Esophagus mucosa (tissue), 1 donor: ENCODE measurements around the gene TANGO2. TPM values are rescaled to one million over a fixed set of nuclear protein-coding genes. Genes with fewer than 3 reads are reported as not detected.

Experiments
- ATAC-seq: fragments of 200-7000 bp; cut with Tn5 transposase; one replicate; pipeline ENCODE4 v1.9.1; 2020
- total RNA-seq: library from RNA; stranded (reverse); gene quantifications from one replicate; pipeline ENCODE4 v1.2.4, GENCODE V29; 2023
- donor health status: DM: yes; HTN: yes; CAD: no.

The TANGO2 gene
- total RNA-seq, 1 donor from 2014 or later: 10.6 TPM

GRCh38 chr22:19984201-19984753 lies 36.6 kb upstream of the TANGO2 start:
- peak; percentile 78 for ATAC-seq

- no peak for ATAC-seq
Measured at GRCh38 chr22:19984851-19985811, 35.8 kb upstream of the TANGO2 start.

GRCh38 chr22:19986011-19986409 lies 34.9 kb upstream of the TANGO2 start:
- ATAC-seq: no peak

- ATAC-seq: peak; percentile 68
Measured at GRCh38 chr22:19986410-19987341, 34.2 kb upstream of the TANGO2 start.

GRCh38 chr22:19987394-19988306 lies 33.3 kb upstream of the TANGO2 start:
- no peak for ATAC-seq

- no peak for ATAC-seq
Measured at GRCh38 chr22:19988331-19988808, 32.5 kb upstream of the TANGO2 start.

- ATAC-seq: no peak
Measured at GRCh38 chr22:19988965-19989724, 31.8 kb upstream of the TANGO2 start.

GRCh38 chr22:19989725-19990067 lies 31.2 kb upstream of the TANGO2 start:
- no peak for ATAC-seq

- ATAC-seq: no peak
Measured at GRCh38 chr22:19990188-19990587, 30.7 kb upstream of the TANGO2 start.

GRCh38 chr22:19990609-19991394 lies 30.1 kb upstream of the TANGO2 start:
- no peak for ATAC-seq

- no peak for ATAC-seq
Measured at GRCh38 chr22:19991395-19991644, 29.6 kb upstream of the TANGO2 start.

GRCh38 chr22:19991645-19992451 lies 29.1 kb upstream of the TANGO2 start:
- ATAC-seq: no peak

GRCh38 chr22:19992481-19992911 lies 28.4 kb upstream of the TANGO2 start:
- ATAC-seq: no peak

GRCh38 chr22:19992921-19993355 lies 28.0 kb upstream of the TANGO2 start:
- ATAC-seq: no peak

GRCh38 chr22:19993926-19994325 lies 27.0 kb upstream of the TANGO2 start:
- ATAC-seq: no peak

- ATAC-seq: no peak
Measured at GRCh38 chr22:19994851-19995610, 25.9 kb upstream of the TANGO2 start.

- ATAC-seq: no peak
Measured at GRCh38 chr22:19995611-19996339, 25.1 kb upstream of the TANGO2 start.
